PC-3 (cell line): ENCODE results near the gene RIOK2. TPM values are rescaled to one million over a fixed set of nuclear protein-coding genes. Genes with fewer than 3 reads are reported as not detected.

Experiments
- ATAC-seq: fragments of 200-7000 bp; cut with Tn5 transposase; 2 replicates; pipeline ENCODE4 v1.9.1; 2020; ENCODE audit warnings: mild to moderate bottlenecking, moderate library complexity
- BruUV-seq: library from RNA; stranded (reverse); fragments of 400-500 nt; replicated peaks from 2 replicates; lab custom pipeline; 2021; lab: Mats Ljungman, UMichigan
- CTCF ChIA-PET: fragments of 300-600 bp; sonication (Branson Sonifier 250); formaldehyde crosslinking; loops from one replicate; lab custom pipeline; 2022; ENCODE audit warnings: antibody characterized with exemption; lab: Charles Lee
- POLR2A ChIA-PET: fragments of 300-600 bp; sonication (Branson Sonifier 250); formaldehyde crosslinking; loops from one replicate; lab custom pipeline; 2022; ENCODE audit warnings: antibody characterized with exemption; ENCODE audit not compliant: unreplicated experiment; lab: Charles Lee
- DNase-seq: peaks from one replicate; pipeline ENCODE4 v3.0.0-alpha.2; 2015
- H2AFZ ChIP-seq: fragments of 300-600 bp; sonication (generic); 2 replicates; pipeline ENCODE4 v1.6.0; 2016; ENCODE audit warnings: antibody characterized with exemption, low read length
- H3F3A ChIP-seq: fragments of 300-600 bp; sonication (generic); one replicate; pipeline ENCODE4 v1.6.0; 2017; ENCODE audit warnings: antibody characterized with exemption, low read length, control low read depth, mild to moderate bottlenecking; ENCODE audit not compliant: unreplicated experiment
- H3K27ac ChIP-seq: fragments of 300-600 bp; sonication (generic); 2 replicates; pipeline ENCODE4 v1.5.1; 2016; ENCODE audit warnings: mild to moderate bottlenecking, low read length
- H3K27me3 ChIP-seq: fragments of 300-600 bp; sonication (generic); 2 replicates; pipeline ENCODE4 v1.6.1; 2016; ENCODE audit warnings: low read length, mixed read lengths
- H3K36me3 ChIP-seq: fragments of 300-600 bp; sonication (generic); 2 replicates; pipeline ENCODE4 v1.6.1; 2016; ENCODE audit warnings: low read depth, mixed run types, low read length, mixed read lengths
- H3K4me1 ChIP-seq: fragments of 300-600 bp; sonication (generic); 2 replicates; pipeline ENCODE4 v1.5.1; 2016; ENCODE audit warnings: low read length; ENCODE audit not compliant: insufficient read depth
- H3K4me2 ChIP-seq: fragments of 300-600 bp; sonication (generic); 2 replicates; pipeline ENCODE4 v1.6.0; 2016; ENCODE audit warnings: low read length
- H3K4me3 ChIP-seq: fragments of 300-600 bp; sonication (generic); 2 replicates; pipeline ENCODE4 v1.5.1; 2016; ENCODE audit warnings: mild to moderate bottlenecking, low read length, mixed read lengths
- H3K79me2 ChIP-seq: fragments of 300-600 bp; sonication (generic); 2 replicates; pipeline ENCODE4 v1.6.1; 2017; ENCODE audit warnings: low read length, mixed read lengths
- H3K9ac ChIP-seq: fragments of 300-600 bp; sonication (generic); 2 replicates; pipeline ENCODE4 v1.6.0; 2016; ENCODE audit warnings: mild to moderate bottlenecking, low read length
- H3K9me2 ChIP-seq: fragments of 300-600 bp; sonication (generic); replicated peaks from 2 replicates; pipeline ENCODE4 v1.6.1; 2016; ENCODE audit warnings: mixed run types, low read length, mixed read lengths
- H3K9me3 ChIP-seq: fragments of 300-600 bp; sonication (generic); 2 replicates; pipeline ENCODE4 v1.6.1; 2016; ENCODE audit warnings: low read length, mixed read lengths
- H4K20me1 ChIP-seq: fragments of 300-600 bp; sonication (generic); 2 replicates; pipeline ENCODE4 v1.6.1; 2016; ENCODE audit warnings: low read length, mixed read lengths
- CTCF ChIP-seq: fragments of 300-600 bp; sonication (generic); conservative IDR thresholded peaks from 2 replicates; pipeline ENCODE4 v1.5.1; 2017; ENCODE audit warnings: antibody characterized with exemption, low read depth, mild to moderate bottlenecking, low read length
- EZH2 ChIP-seq: fragments of 300-600 bp; sonication (generic); IDR thresholded peaks from one replicate; pipeline ENCODE4 v1.6.1; 2017; ENCODE audit warnings: antibody characterized with exemption, mild to moderate bottlenecking, low read length; ENCODE audit not compliant: unreplicated experiment
- EZH2phosphoT487 ChIP-seq: fragments of 300-600 bp; sonication (generic); IDR thresholded peaks from 2 replicates; pipeline ENCODE4 v1.6.1; 2018; ENCODE audit warnings: mild to moderate bottlenecking, antibody characterized with exemption, low read length, borderline replicate concordance
- intact Hi-C: fragments of 100-400 bp; cut with micrococcal nuclease; formaldehyde crosslinking; loops from 2 replicates; pipeline ENCODE4 v1.9.0; 2023
- total RNA-seq: library from RNA; depleted of rRNA; stranded (reverse); fragments of >200 nt; gene quantifications from 2 replicates; pipeline ENCODE4 v1.2.3, GENCODE V29; 2014

Gene RIOK2
- total RNA-seq, 1 experiment from 2014 or later: 16.1 TPM

GRCh38 chr5:97172227-97172626, 10.8 kb downstream of the RIOK2 start:
- H3K79me2 ChIP-seq: no peaks in the 10 kb centered on the region
- H3K9ac ChIP-seq: no peak overlapping the region
- no peak overlapping the region for H3K27ac ChIP-seq
- no peak overlapping the region for H2AFZ ChIP-seq
- intact Hi-C loops: no loop called here
- H3F3A ChIP-seq: no peaks in the 10 kb centered on the region
- TF ChIP-seq EZH2 (no peak), EZH2phosphoT487 (no peak), CTCF (no peak)
- no peaks in the 10 kb centered on the region for H3K4me1 ChIP-seq
- no peaks in the 10 kb centered on the region for H4K20me1 ChIP-seq
- H3K36me3 ChIP-seq: peaks cover 68% of the 10 kb centered on the region
- H3K4me3 ChIP-seq: no peak overlapping the region
- no peak for ATAC-seq
- no peak overlapping the region for H3K4me2 ChIP-seq
- BruUV-seq: no TSS peak
- DNase-seq: no peak
- no peaks in the 10 kb centered on the region for H3K9me3 ChIP-seq
- ChIA-PET CTCF (no interaction called here), POLR2A (no interaction called here)
- H3K9me2 ChIP-seq: no peaks in the 10 kb centered on the region
- H3K27me3 ChIP-seq: no peaks in the 10 kb centered on the region

DNA sequence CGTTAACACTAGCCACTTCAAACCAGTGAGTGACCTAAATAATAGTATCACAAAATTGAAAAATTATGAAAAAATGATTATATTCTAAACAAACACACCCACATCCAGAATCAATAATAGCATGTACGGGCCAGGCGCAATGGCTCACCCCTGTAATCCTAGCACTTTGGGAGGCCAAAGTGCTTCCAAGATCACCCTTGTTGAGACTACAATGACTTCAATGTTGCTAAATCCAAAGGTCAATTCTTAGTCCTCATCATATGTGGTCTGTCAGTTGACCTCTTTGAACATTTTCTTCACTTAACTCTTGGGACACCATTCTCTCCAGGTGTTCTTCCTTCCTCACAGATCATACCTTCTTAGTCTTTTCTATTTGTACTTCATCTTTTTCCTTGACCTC, 11.3 kb downstream of the RIOK2 start:
- no TSS peak for BruUV-seq
- no peak for TF ChIP-seq EZH2phosphoT487
- TF ChIP-seq EZH2: no peak
- no peak for ATAC-seq

GRCh38 chr5:97167435-97167834, 15.6 kb downstream of the RIOK2 start:
- no peak overlapping the region for H3K9ac ChIP-seq
- no peaks in the 10 kb centered on the region for H3K9me2 ChIP-seq
- 0 out of 2 replicates have a peak, but pooled peaks cover 4% of the 10 kb centered on the region for H3K4me1 ChIP-seq
- H3K27me3 ChIP-seq: no peaks in the 10 kb centered on the region
- H3K36me3 ChIP-seq: peaks cover 50% of the 10 kb centered on the region
- no peak for TF ChIP-seq EZH2
- no peak for TF ChIP-seq CTCF
- TF ChIP-seq EZH2phosphoT487: no peak
- H3K4me2 ChIP-seq: no peak overlapping the region
- ChIA-PET CTCF (no interaction called here), POLR2A (interaction anchor here (0.7 kb wide), 1 partner anchor 518 kb away, joined by 3 read pairs; no protein-coding TSS in a partner anchor)
- intact Hi-C loops: loop anchor here (10.0 kb wide), 1 partner anchor 823 kb away; no protein-coding TSS in a partner anchor
- ATAC-seq: no peak
- DNase-seq: no peak
- no peak overlapping the region for H3K4me3 ChIP-seq
- H3F3A ChIP-seq: no peaks in the 10 kb centered on the region
- H3K79me2 ChIP-seq: no peaks in the 10 kb centered on the region
- no peak overlapping the region for H2AFZ ChIP-seq
- BruUV-seq: no TSS peak
- H3K9me3 ChIP-seq: no peaks in the 10 kb centered on the region
- no peaks in the 10 kb centered on the region for H4K20me1 ChIP-seq
- H3K27ac ChIP-seq: no peak overlapping the region

More for the DNA sequence above, 11.3 kb downstream of the RIOK2 start:
- H3K4me2 ChIP-seq: no peak overlapping the region
- intact Hi-C loops: no loop called here
- no peaks in the 10 kb centered on the region for H3K4me1 ChIP-seq
- no peaks in the 10 kb centered on the region for H3K9me2 ChIP-seq
- no peak overlapping the region for H2AFZ ChIP-seq
- no peaks in the 10 kb centered on the region for H4K20me1 ChIP-seq
- H3F3A ChIP-seq: no peaks in the 10 kb centered on the region
- POLR2A ChIA-PET: no interaction called here
- H3K27ac ChIP-seq: no peak overlapping the region
- no peak for DNase-seq
- no peaks in the 10 kb centered on the region for H3K79me2 ChIP-seq
- no peaks in the 10 kb centered on the region for H3K27me3 ChIP-seq
- H3K9ac ChIP-seq: no peak overlapping the region
- H3K9me3 ChIP-seq: no peaks in the 10 kb centered on the region
- no peak overlapping the region for H3K4me3 ChIP-seq
- CTCF ChIA-PET: no interaction called here
- H3K36me3 ChIP-seq: peaks cover 66% of the 10 kb centered on the region
